H1 (cell line): Measurements from ENCODE around the gene IQCK. TPM values are rescaled to one million over a fixed set of nuclear protein-coding genes. Genes with fewer than 3 reads are reported as not detected.

Source experiments
- ASH2L ChIP-seq: fragments of 200-600, 300-600 bp; sonication (generic); IDR thresholded peaks from one replicate; pipeline ENCODE4 v1.7.1; 2017; ENCODE audit warnings: low read length
- CBX8 ChIP-seq: fragments of 300-800, 300-1000 bp; sonication (generic); IDR thresholded peaks from 2 replicates; pipeline ENCODE4 v1.7.1; 2016; ENCODE audit warnings: low read depth, low read length, borderline replicate concordance
- CHD1 ChIP-seq: IDR thresholded peaks from 2 replicates; pipeline ENCODE4 v1.6.1; 2012; ENCODE audit warnings: low read depth, low read length, improper control_type of control experiment
- CHD2 ChIP-seq: IDR thresholded peaks from 2 replicates; pipeline ENCODE4 v1.6.1; 2012; ENCODE audit warnings: low read length, improper control_type of control experiment
- CREB1 ChIP-seq: IDR thresholded peaks from 2 replicates; pipeline ENCODE4 v1.6.1; 2012; ENCODE audit warnings: inconsistent platforms
- CTBP2 ChIP-seq: IDR thresholded peaks from 2 replicates; pipeline ENCODE4 v1.7.0; 2011; ENCODE audit warnings: borderline replicate concordance, mild to moderate bottlenecking, moderate library complexity, mixed read lengths, low read length; ENCODE audit not compliant: insufficient read depth, insufficient read length
- HDAC6 ChIP-seq: IDR thresholded peaks from one replicate; pipeline ENCODE4 v1.7.1; 2012; ENCODE audit warnings: low read depth, mild to moderate bottlenecking, inconsistent platforms, low read length, moderate library complexity
- JUND ChIP-seq: IDR thresholded peaks from 2 replicates; pipeline ENCODE4 v1.6.1; 2011; ENCODE audit warnings: mild to moderate bottlenecking, improper control_type of control experiment, low read length
- KDM1A ChIP-seq: fragments of 200-600, 300-600 bp; sonication (generic); IDR thresholded peaks from 2 replicates; pipeline ENCODE4 v1.7.1; 2016; ENCODE audit warnings: mild to moderate bottlenecking, low read length, borderline replicate concordance
- NANOG ChIP-seq: IDR thresholded peaks from 2 replicates; pipeline ENCODE4 v1.6.1; 2011; ENCODE audit warnings: low read length, low read depth, mild to moderate bottlenecking, inconsistent platforms; ENCODE audit not compliant: insufficient read depth, poor library complexity, severe bottlenecking
- POLR2AphosphoS5 ChIP-seq: IDR thresholded peaks from 2 replicates; pipeline ENCODE4 v1.6.1; 2011; ENCODE audit warnings: low read depth, low read length
- RFX5 ChIP-seq: IDR thresholded peaks from 2 replicates; pipeline ENCODE4 v1.6.1; 2011; ENCODE audit warnings: low read depth, low read length, improper control_type of control experiment, borderline replicate concordance
- SIX5 ChIP-seq: IDR thresholded peaks from 2 replicates; pipeline ENCODE4 v1.6.1; 2011; ENCODE audit warnings: mild to moderate bottlenecking, low read depth, low read length
- TBP ChIP-seq: IDR thresholded peaks from 2 replicates; pipeline ENCODE4 v1.6.1; 2011; ENCODE audit warnings: low read depth, low read length, improper control_type of control experiment
- TEAD4 ChIP-seq: IDR thresholded peaks from 2 replicates; pipeline ENCODE4 v1.6.1; 2012; ENCODE audit warnings: low read depth, low read length, inconsistent platforms, mixed read lengths
- polyA plus RNA-seq, 7 experiments: library from polyadenylated mRNA; depleted of rRNA in 3 of 7; stranded (reverse) in 5 of 7; unstranded in 2 of 7; fragments of >200 nt in 5 of 7; fragments of 200-250 nt in 2 of 7; gene quantifications; 1 replicate in 5 of 7; 2 replicates in 1 of 7; 4 replicates in 1 of 7; pipeline versions ENCODE4 v1.2.1 to v1.2.3, GENCODE V29; 2011 to 2013; ENCODE audit warnings: missing spikeins in 2 of 7, mixed read lengths in 2 of 7
- total RNA-seq: library from RNA; stranded (reverse); fragmentation: NEBNext Ultra II Directional; extraction: Animal tissue kit (Norgen Biotek cat#: 25700); gene quantifications from 2 replicates; pipeline ENCODE4 v1.2.1, GENCODE V29; 2021
- TF ChIP-seq, protein P1 (sequence below): IDR thresholded peaks from 2 replicates; pipeline ENCODE4 v1.6.1; 2012; ENCODE audit warnings: low read length, inconsistent platforms

The IQCK gene
- total and polyA plus RNA-seq, 2 of the 8 experiments (the other 6 are each of a cell fraction or from before 2014, with no cell fraction given), result 6.2 to 9.3 TPM

DNA sequence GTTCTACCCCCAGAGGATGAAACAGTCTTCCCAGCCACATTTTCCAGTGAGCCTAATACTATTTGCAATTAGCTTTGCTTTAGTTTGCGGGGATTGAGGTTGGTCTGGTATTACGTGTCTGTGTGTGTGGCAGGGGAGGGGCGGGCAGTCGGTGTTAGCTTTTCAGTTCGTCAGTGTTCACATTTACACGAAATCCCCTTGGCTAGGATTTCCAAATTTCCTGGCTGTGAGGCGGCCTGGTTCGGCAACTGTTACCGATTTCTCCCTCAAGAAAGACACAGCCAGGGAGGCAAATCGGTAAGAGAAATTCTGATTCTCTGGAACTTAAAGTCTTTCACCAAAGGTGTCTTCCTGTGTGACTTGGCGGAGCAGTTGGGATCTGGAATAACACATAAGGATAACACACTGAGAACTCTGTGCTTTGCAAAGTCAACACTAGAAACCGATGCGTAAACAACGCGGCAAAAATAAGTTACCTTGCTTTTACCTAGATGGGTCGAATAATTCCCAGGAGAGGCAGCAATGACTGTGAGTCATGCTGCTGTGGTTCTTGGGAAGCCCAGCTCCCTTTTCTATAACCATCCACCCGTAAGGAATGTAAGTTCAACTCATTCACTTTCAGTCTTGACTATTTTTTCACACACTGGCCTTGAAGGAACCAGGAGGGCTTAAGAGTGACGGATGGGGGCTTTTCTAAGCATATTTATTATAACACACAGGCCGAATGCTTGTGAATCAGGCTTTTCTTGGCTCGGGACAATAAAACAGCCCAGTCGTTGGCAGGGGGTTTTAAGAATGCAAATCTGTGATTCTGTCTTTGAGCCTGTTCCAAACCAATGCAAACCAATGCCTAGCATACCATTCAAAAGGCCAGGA lies 142.3 kb downstream of the IQCK start (continued):
- TF ChIP-seq KDM1A (no peak), SIX5 (no peak), NANOG (no peak), TBP (no peak), TEAD4 (no peak), POLR2AphosphoS5 (no peak), CREB1 (0 out of 2 replicates have a peak, but pooled peaks have one; percentile 36), CHD1 (no peak), RFX5 (no peak), HDAC6 (no peak), CBX8 (no peak), ASH2L (peak; percentile 54), CTBP2 (no peak), CHD2 (0 out of 2 replicates have a peak, but pooled peaks have one; percentile 2), JUND (peak; percentile 58)
- TF ChIP-seq, protein P1, sequence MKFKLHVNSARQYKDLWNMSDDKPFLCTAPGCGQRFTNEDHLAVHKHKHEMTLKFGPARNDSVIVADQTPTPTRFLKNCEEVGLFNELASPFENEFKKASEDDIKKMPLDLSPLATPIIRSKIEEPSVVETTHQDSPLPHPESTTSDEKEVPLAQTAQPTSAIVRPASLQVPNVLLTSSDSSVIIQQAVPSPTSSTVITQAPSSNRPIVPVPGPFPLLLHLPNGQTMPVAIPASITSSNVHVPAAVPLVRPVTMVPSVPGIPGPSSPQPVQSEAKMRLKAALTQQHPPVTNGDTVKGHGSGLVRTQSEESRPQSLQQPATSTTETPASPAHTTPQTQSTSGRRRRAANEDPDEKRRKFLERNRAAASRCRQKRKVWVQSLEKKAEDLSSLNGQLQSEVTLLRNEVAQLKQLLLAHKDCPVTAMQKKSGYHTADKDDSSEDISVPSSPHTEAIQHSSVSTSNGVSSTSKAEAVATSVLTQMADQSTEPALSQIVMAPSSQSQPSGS, result peak; percentile 64; the same call in 1 of the 2 replicates
